ENCODE data around the gene RPS6KA2.

GRCh38 chr6:166575205-166575604 is 51.8 kb downstream of the RPS6KA2 start:
- TF ChIP-seq CTCF (conservative IDR thresholded peaks at IDR 0.05) (no peak), EZH2 (IDR thresholded peaks at IDR 0.05; ENCODE audit: low read depth) (no peak)
